ENCODE data around the gene PDZD2.

Gene PDZD2

GRCh38 chr5:31889001-31889561, 250.2 kb downstream of the PDZD2 start:
- DNase-seq, result no peak

GRCh38 chr5:31890046-31890445, 251.1 kb downstream of the PDZD2 start:
- no peak for DNase-seq

GRCh38 chr5:31894141-31894540, 255.2 kb downstream of the PDZD2 start:
- DNase-seq, result no peak

- DNase-seq, result no peak
These were observed 256.4 kb downstream of the PDZD2 start for GRCh38 chr5:31895199-31895820.

GRCh38 chr5:31898036-31898632, 259.2 kb downstream of the PDZD2 start:
- no peak for DNase-seq

- DNase-seq, result no peak
These were observed 261.4 kb downstream of the PDZD2 start for GRCh38 chr5:31900296-31900865.

- no peak for DNase-seq
These were observed 263.0 kb downstream of the PDZD2 start for GRCh38 chr5:31901807-31902530.

- no peak for DNase-seq
These were observed 269.5 kb downstream of the PDZD2 start for GRCh38 chr5:31908396-31908795.

- DNase-seq, result no peak
These were observed 270.1 kb downstream of the PDZD2 start for GRCh38 chr5:31909073-31909472.

GRCh38 chr5:31911291-31912265, 272.6 kb downstream of the PDZD2 start:
- no peak for DNase-seq

GRCh38 chr5:31913808-31914207, 274.9 kb downstream of the PDZD2 start:
- no peak for DNase-seq

GRCh38 chr5:31916327-31916726, 277.4 kb downstream of the PDZD2 start:
- no peak for DNase-seq

- no peak for DNase-seq
These were observed 279.8 kb downstream of the PDZD2 start for GRCh38 chr5:31918739-31919138.

- DNase-seq, result no peak
These were observed 282.9 kb downstream of the PDZD2 start for GRCh38 chr5:31921852-31922305.

GRCh38 chr5:31924005-31924404, 285.1 kb downstream of the PDZD2 start:
- no peak for DNase-seq

- DNase-seq, result no peak
These were observed 292.9 kb downstream of the PDZD2 start for GRCh38 chr5:31931874-31932273.

- no peak for DNase-seq
These were observed 295.2 kb downstream of the PDZD2 start for GRCh38 chr5:31934156-31934555.

GRCh38 chr5:31935496-31936369, 296.8 kb downstream of the PDZD2 start:
- DNase-seq, result no peak

- no peak for DNase-seq
These were observed 297.8 kb downstream of the PDZD2 start for GRCh38 chr5:31936683-31937082.

GRCh38 chr5:31937226-31937625, 298.3 kb downstream of the PDZD2 start:
- no peak for DNase-seq

GRCh38 chr5:31937703-31938102, 298.8 kb downstream of the PDZD2 start:
- DNase-seq, result no peak

All from OCI-M1 (cell line).